ENCODE measurements around the gene KIF2C.
"Not testable (repeated sequence)": the region's sequence is repeated elsewhere in the genome, so short reads cannot be mapped to it uniquely, and the experiment has no call there.

Gene KIF2C

DNA sequence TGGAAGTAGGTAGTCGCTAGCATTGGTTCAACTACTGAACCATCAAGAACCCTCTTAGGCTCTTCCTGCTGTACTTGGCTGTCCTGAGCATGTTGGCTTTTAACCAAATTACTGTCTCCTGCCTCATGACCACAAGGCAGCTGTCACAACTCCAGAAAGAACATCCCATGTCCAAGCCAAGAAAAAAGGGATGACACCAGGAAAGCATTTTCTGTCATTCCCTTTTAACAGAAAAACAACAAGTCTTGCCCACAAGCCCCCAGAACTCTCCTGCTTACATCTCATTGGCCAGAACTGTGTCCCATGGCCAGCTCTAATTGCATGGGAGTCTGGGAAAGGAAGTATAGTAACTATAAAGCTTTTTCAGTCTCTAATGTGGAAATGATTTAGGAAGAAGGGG lies 6.3 kb upstream of the KIF2C start:
- no peak overlapping the region for H3K27ac ChIP-seq (ENCODE audit: low read depth in 2 of 2, low read length in 2 of 2)

GRCh38 chr1:44733784-44734183 lies 5.9 kb upstream of the KIF2C start:
- Histone ChIP-seq H3K4me3 (ENCODE audit: low read length in 2 of 2) (no peak overlapping the region), H3K36me3 (ENCODE audit: control insufficient read depth in 2 of 2, insufficient read depth in 2 of 2, low read length in 2 of 2) (no peaks in the 10 kb centered on the region), H3K9me3 (ENCODE audit: control insufficient read depth in 2 of 2, low read length in 2 of 2) (no peaks in the 10 kb centered on the region), H3K4me1 (ENCODE audit: control insufficient read depth in 2 of 2, insufficient read depth in 2 of 2, low read length in 2 of 2) (peaks cover 10 to 14% of the 10 kb centered on the region in 2 donors), H3K27ac (ENCODE audit: low read depth in 2 of 2, low read length in 2 of 2) (no peak overlapping the region), H3K9ac (ENCODE audit: low read depth in 1 of 2, low read length in 2 of 2) (no peak overlapping the region), H3K27me3 (ENCODE audit: control insufficient read depth in 2 of 2, insufficient read depth in 2 of 2, low read length in 2 of 2) (no peaks in the 10 kb centered on the region)

More for the DNA sequence above, 6.3 kb upstream of the KIF2C start:
- Histone ChIP-seq H3K27me3 (ENCODE audit: control insufficient read depth in 2 of 2, insufficient read depth in 2 of 2, low read length in 2 of 2) (no peaks in the 10 kb centered on the region), H3K9ac (ENCODE audit: low read depth in 1 of 2, low read length in 2 of 2) (no peak overlapping the region), H3K4me3 (ENCODE audit: low read length in 2 of 2) (no peak overlapping the region), H3K9me3 (ENCODE audit: control insufficient read depth in 2 of 2, low read length in 2 of 2) (no peaks in the 10 kb centered on the region), H3K36me3 (ENCODE audit: control insufficient read depth in 2 of 2, insufficient read depth in 2 of 2, low read length in 2 of 2) (no peaks in the 10 kb centered on the region), H3K4me1 (ENCODE audit: control insufficient read depth in 2 of 2, insufficient read depth in 2 of 2, low read length in 2 of 2) (peaks cover 10 to 14% of the 10 kb centered on the region in 2 donors)

GRCh38 chr1:44735992-44736391 lies 3.6 kb upstream of the KIF2C start:
- H3K9me3 ChIP-seq (ENCODE audit: control insufficient read depth in 2 of 2, low read length in 2 of 2), result no peaks in the 10 kb centered on the region
- H3K27me3 ChIP-seq (ENCODE audit: control insufficient read depth in 2 of 2, insufficient read depth in 2 of 2, low read length in 2 of 2), result no peaks in the 10 kb centered on the region
- H3K36me3 ChIP-seq (ENCODE audit: control insufficient read depth in 2 of 2, insufficient read depth in 2 of 2, low read length in 2 of 2), result no peaks in the 10 kb centered on the region
- no peak overlapping the region for H3K27ac ChIP-seq (ENCODE audit: low read depth in 2 of 2, low read length in 2 of 2)
- no peak overlapping the region for H3K9ac ChIP-seq (ENCODE audit: low read depth in 1 of 2, low read length in 2 of 2)
- H3K4me1 ChIP-seq (ENCODE audit: control insufficient read depth in 2 of 2, insufficient read depth in 2 of 2, low read length in 2 of 2), result peaks cover 10 to 11% of the 10 kb centered on the region in 2 donors
- no peak overlapping the region for H3K4me3 ChIP-seq (ENCODE audit: low read length in 2 of 2)

DNA sequence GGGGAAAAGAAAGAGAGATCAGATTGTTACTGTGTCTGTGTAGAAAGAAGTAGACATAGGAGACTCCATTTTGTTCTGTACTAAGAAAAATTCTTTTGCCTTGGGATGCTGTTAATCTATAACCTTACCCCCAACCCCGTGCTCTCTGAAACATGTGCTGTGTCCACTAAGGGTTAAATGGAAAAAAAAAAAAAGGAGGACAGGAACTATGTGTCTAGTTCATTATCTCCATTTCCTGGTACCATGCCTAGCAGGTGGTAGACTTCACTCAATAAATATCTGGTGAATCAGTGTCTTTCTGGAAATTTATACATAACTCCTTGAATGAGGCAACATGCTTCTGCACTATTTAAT lies 707 bp upstream of the KIF2C start:
- Histone ChIP-seq H3K4me3 (ENCODE audit: low read length in 2 of 2) (peak overlapping the region; percentile 79 to 94), H3K9ac (ENCODE audit: low read depth in 1 of 2, low read length in 2 of 2) (peak overlapping the region; percentile 78 to 94), H3K27ac (ENCODE audit: low read depth in 2 of 2, low read length in 2 of 2) (peak overlapping the region; percentile 85 to 90)
- not testable (repeated sequence) for H3K27me3 ChIP-seq (ENCODE audit: control insufficient read depth in 2 of 2, insufficient read depth in 2 of 2, low read length in 2 of 2); H3K36me3 ChIP-seq (ENCODE audit: control insufficient read depth in 2 of 2, insufficient read depth in 2 of 2, low read length in 2 of 2); H3K9me3 ChIP-seq (ENCODE audit: control insufficient read depth in 2 of 2, low read length in 2 of 2); H3K4me1 ChIP-seq (ENCODE audit: control insufficient read depth in 2 of 2, insufficient read depth in 2 of 2, low read length in 2 of 2)

DNA sequence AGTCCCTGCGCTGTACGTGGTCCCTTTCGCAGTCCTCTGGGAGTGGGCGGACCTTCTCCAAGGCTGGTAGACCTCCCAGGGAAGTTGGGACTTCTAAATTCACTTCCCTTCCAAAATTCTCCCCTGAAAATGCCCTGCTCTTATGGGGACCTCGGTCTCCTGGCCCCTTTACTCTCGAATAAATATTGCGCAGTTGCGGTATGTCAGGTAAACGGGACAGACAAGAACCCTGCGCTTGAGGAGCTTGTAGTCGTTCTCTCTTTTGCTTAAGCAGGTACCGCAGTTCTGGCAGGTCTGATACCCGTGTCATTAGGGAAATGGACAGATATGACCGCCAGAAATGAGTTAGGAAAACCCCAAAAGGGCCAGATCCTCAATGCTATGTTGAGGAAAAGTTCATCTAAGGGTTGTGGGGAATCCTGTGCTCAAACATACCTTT lies 561 bp downstream of the KIF2C start:
- Histone ChIP-seq H3K4me1 (ENCODE audit: control insufficient read depth in 2 of 2, insufficient read depth in 2 of 2, low read length in 2 of 2) (peaks cover 8% of the 10 kb centered on the region in 2 donors), H3K9ac (ENCODE audit: low read depth in 1 of 2, low read length in 2 of 2) (peak overlapping the region; percentile 10 to 78), H3K27me3 (ENCODE audit: control insufficient read depth in 2 of 2, insufficient read depth in 2 of 2, low read length in 2 of 2) (no peaks in the 10 kb centered on the region), H3K4me3 (ENCODE audit: low read length in 2 of 2) (peak overlapping the region; percentile 79 to 94), H3K36me3 (ENCODE audit: control insufficient read depth in 2 of 2, insufficient read depth in 2 of 2, low read length in 2 of 2) (peaks cover 0 to 2% of the 10 kb centered on the region in 2 donors), H3K27ac (ENCODE audit: low read depth in 2 of 2, low read length in 2 of 2) (no peak overlapping the region), H3K9me3 (ENCODE audit: control insufficient read depth in 2 of 2, low read length in 2 of 2) (no peaks in the 10 kb centered on the region)

DNA sequence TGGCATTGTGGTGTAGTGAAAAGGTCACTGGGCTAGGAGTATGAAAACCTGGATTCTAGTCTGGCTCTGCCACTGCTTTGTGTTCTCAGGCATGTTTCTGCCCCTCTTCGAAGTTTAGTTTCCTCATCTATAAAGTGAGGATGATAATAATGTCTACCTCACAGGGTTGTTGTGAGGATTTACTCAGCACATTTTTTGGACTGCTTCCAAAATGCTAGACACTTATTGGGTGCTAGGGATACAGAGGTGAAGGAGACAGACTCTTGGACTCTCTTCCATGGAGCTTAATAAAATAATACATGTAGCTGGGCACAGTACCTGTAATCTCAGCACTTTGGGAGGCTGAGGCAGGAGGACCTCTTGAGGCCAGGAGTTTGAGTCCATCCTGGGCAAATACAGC lies 3.6 kb downstream of the KIF2C start:
- no peak overlapping the region for H3K27ac ChIP-seq (ENCODE audit: low read depth in 2 of 2, low read length in 2 of 2)
- no peak overlapping the region for H3K9ac ChIP-seq (ENCODE audit: low read depth in 1 of 2, low read length in 2 of 2)
- no peaks in the 10 kb centered on the region for H3K9me3 ChIP-seq (ENCODE audit: control insufficient read depth in 2 of 2, low read length in 2 of 2)
- H3K27me3 ChIP-seq (ENCODE audit: control insufficient read depth in 2 of 2, insufficient read depth in 2 of 2, low read length in 2 of 2), result no peaks in the 10 kb centered on the region
- peaks cover 8% of the 10 kb centered on the region in 2 donors for H3K4me1 ChIP-seq (ENCODE audit: control insufficient read depth in 2 of 2, insufficient read depth in 2 of 2, low read length in 2 of 2)
- no peak overlapping the region for H3K4me3 ChIP-seq (ENCODE audit: low read length in 2 of 2)
- peaks cover 0 to 2% of the 10 kb centered on the region in 2 donors for H3K36me3 ChIP-seq (ENCODE audit: control insufficient read depth in 2 of 2, insufficient read depth in 2 of 2, low read length in 2 of 2)

- Histone ChIP-seq H3K27ac (ENCODE audit: low read depth in 2 of 2, low read length in 2 of 2) (no peak overlapping the region), H3K9me3 (ENCODE audit: control insufficient read depth in 2 of 2, low read length in 2 of 2) (no peaks in the 10 kb centered on the region), H3K36me3 (ENCODE audit: control insufficient read depth in 2 of 2, insufficient read depth in 2 of 2, low read length in 2 of 2) (peaks cover 0 to under 1% of the 10 kb centered on the region in 2 donors), H3K27me3 (ENCODE audit: control insufficient read depth in 2 of 2, insufficient read depth in 2 of 2, low read length in 2 of 2) (no peaks in the 10 kb centered on the region), H3K4me3 (ENCODE audit: low read length in 2 of 2) (no peak overlapping the region), H3K4me1 (ENCODE audit: control insufficient read depth in 2 of 2, insufficient read depth in 2 of 2, low read length in 2 of 2) (no peaks in the 10 kb centered on the region), H3K9ac (ENCODE audit: low read depth in 1 of 2, low read length in 2 of 2) (no peak overlapping the region)
Observed at GRCh38 chr1:44747878-44748277, 8.2 kb downstream of the KIF2C start.

- H3K4me1 ChIP-seq (ENCODE audit: control insufficient read depth in 2 of 2, insufficient read depth in 2 of 2, low read length in 2 of 2), result no peaks in the 10 kb centered on the region
- no peaks in the 10 kb centered on the region for H3K27me3 ChIP-seq (ENCODE audit: control insufficient read depth in 2 of 2, insufficient read depth in 2 of 2, low read length in 2 of 2)
- H3K4me3 ChIP-seq (ENCODE audit: low read length in 2 of 2), result no peak overlapping the region
- peaks cover 11 to 12% of the 10 kb centered on the region in 2 donors for H3K36me3 ChIP-seq (ENCODE audit: control insufficient read depth in 2 of 2, insufficient read depth in 2 of 2, low read length in 2 of 2)
- no peak overlapping the region for H3K27ac ChIP-seq (ENCODE audit: low read depth in 2 of 2, low read length in 2 of 2)
- H3K9ac ChIP-seq (ENCODE audit: low read depth in 1 of 2, low read length in 2 of 2), result no peak overlapping the region
- H3K9me3 ChIP-seq (ENCODE audit: control insufficient read depth in 2 of 2, low read length in 2 of 2), result no peaks in the 10 kb centered on the region
Observed at GRCh38 chr1:44757420-44757819, 17.8 kb downstream of the KIF2C start.

GRCh38 chr1:44759077-44759476 lies 19.4 kb downstream of the KIF2C start:
- Histone ChIP-seq H3K9ac (ENCODE audit: low read depth in 1 of 2, low read length in 2 of 2) (no peak overlapping the region), H3K27me3 (ENCODE audit: control insufficient read depth in 2 of 2, insufficient read depth in 2 of 2, low read length in 2 of 2) (no peaks in the 10 kb centered on the region), H3K9me3 (ENCODE audit: control insufficient read depth in 2 of 2, low read length in 2 of 2) (no peaks in the 10 kb centered on the region), H3K27ac (ENCODE audit: low read depth in 2 of 2, low read length in 2 of 2) (no peak overlapping the region), H3K4me3 (ENCODE audit: low read length in 2 of 2) (no peak overlapping the region), H3K36me3 (ENCODE audit: control insufficient read depth in 2 of 2, insufficient read depth in 2 of 2, low read length in 2 of 2) (peaks cover 9 to 11% of the 10 kb centered on the region in 2 donors), H3K4me1 (ENCODE audit: control insufficient read depth in 2 of 2, insufficient read depth in 2 of 2, low read length in 2 of 2) (no peaks in the 10 kb centered on the region)

- Histone ChIP-seq H3K4me3 (ENCODE audit: low read length in 2 of 2) (no peak overlapping the region), H3K9ac (ENCODE audit: low read depth in 1 of 2, low read length in 2 of 2) (no peak overlapping the region), H3K9me3 (ENCODE audit: control insufficient read depth in 2 of 2, low read length in 2 of 2) (no peaks in the 10 kb centered on the region), H3K36me3 (ENCODE audit: control insufficient read depth in 2 of 2, insufficient read depth in 2 of 2, low read length in 2 of 2) (peaks cover 6 to 11% of the 10 kb centered on the region in 2 donors), H3K4me1 (ENCODE audit: control insufficient read depth in 2 of 2, insufficient read depth in 2 of 2, low read length in 2 of 2) (no peaks in the 10 kb centered on the region), H3K27me3 (ENCODE audit: control insufficient read depth in 2 of 2, insufficient read depth in 2 of 2, low read length in 2 of 2) (no peaks in the 10 kb centered on the region), H3K27ac (ENCODE audit: low read depth in 2 of 2, low read length in 2 of 2) (no peak overlapping the region)
Observed at GRCh38 chr1:44760876-44761275, 21.2 kb downstream of the KIF2C start.

GRCh38 chr1:44766421-44766820 lies 26.8 kb downstream of the KIF2C start:
- H3K36me3 ChIP-seq (ENCODE audit: control insufficient read depth in 2 of 2, insufficient read depth in 2 of 2, low read length in 2 of 2); H3K27me3 ChIP-seq (ENCODE audit: control insufficient read depth in 2 of 2, insufficient read depth in 2 of 2, low read length in 2 of 2); H3K27ac ChIP-seq (ENCODE audit: low read depth in 2 of 2, low read length in 2 of 2); H3K9me3 ChIP-seq (ENCODE audit: control insufficient read depth in 2 of 2, low read length in 2 of 2); H3K9ac ChIP-seq (ENCODE audit: low read depth in 1 of 2, low read length in 2 of 2); H3K4me3 ChIP-seq (ENCODE audit: low read length in 2 of 2); H3K4me1 ChIP-seq (ENCODE audit: control insufficient read depth in 2 of 2, insufficient read depth in 2 of 2, low read length in 2 of 2): not testable (repeated sequence)

All from mucosa of rectum (tissue), 2 donors.